ENCODE results near the gene CIAO1. TPM values are rescaled to one million over a fixed set of nuclear protein-coding genes. Genes with fewer than 3 reads are reported as not detected.

CIAO1 gene
- total and polyA plus RNA-seq, 2 of the 13 experiments (the other 11 are each of a cell fraction or from before 2014, with no cell fraction given) = 99.3 to 120 TPM

GRCh38 chr2:96251721-96252292, 14.2 kb upstream of the CIAO1 start (continued):
- TF ChIP-seq ETV6 (CRISPR knock-in tag; conservative IDR thresholded peaks at IDR 0.05) (no peak), HNRNPLL (IDR thresholded peaks at IDR 0.05; ENCODE audit: low read depth, low read length, poor library complexity, severe bottlenecking) (no peak), HIVEP1 (CRISPR knock-in tag; IDR thresholded peaks at IDR 0.05) (peak; percentile 69), KDM1A (CRISPR knock-in tag; IDR thresholded peaks at IDR 0.05) (no peak), CAMTA2 (CRISPR knock-in tag; IDR thresholded peaks at IDR 0.05; ENCODE audit: borderline replicate concordance) (0 out of 2 replicates have a peak, but pooled peaks have one; percentile 95), ZSCAN29 (CRISPR knock-in tag; conservative IDR thresholded peaks at IDR 0.05) (no peak), ZNF629 (CRISPR knock-in tag; conservative IDR thresholded peaks at IDR 0.05) (no peak), SAFB2 (CRISPR knock-in tag; IDR thresholded peaks at IDR 0.05; ENCODE audit: borderline replicate concordance, low read depth) (no peak), E2F2 (CRISPR knock-in tag; IDR thresholded peaks at IDR 0.05; ENCODE audit: borderline replicate concordance) (no peak), KLF16 (CRISPR knock-in tag; IDR thresholded peaks at IDR 0.05) (peak in 1 of 2 experiments; percentile 58; a peak in 1 of 4 replicates), SMC3 (IDR thresholded peaks at IDR 0.05; ENCODE audit: low read length) (no peak), ZNF547 (CRISPR knock-in tag; IDR thresholded peaks at IDR 0.05) (no peak), DNMT3B (CRISPR knock-in tag; conservative IDR thresholded peaks at IDR 0.05) (no peak), CHD4 (IDR thresholded peaks at IDR 0.05; ENCODE audit: borderline replicate concordance, low read length) (no peak), ZNF44 (CRISPR knock-in tag; IDR thresholded peaks at IDR 0.05) (no peak), ATF7-NPFF (CRISPR knock-in tag; IDR thresholded peaks at IDR 0.05; ENCODE audit: low read depth) (no peak), ZNF510 (CRISPR knock-in tag; IDR thresholded peaks at IDR 0.05; ENCODE audit: low read depth) (0 out of 2 replicates have a peak, but pooled peaks have one; percentile 28), ZFYVE20 (CRISPR knock-in tag; IDR thresholded peaks at IDR 0.05; ENCODE audit: borderline replicate concordance, low read depth) (no peak), KAT2B (IDR thresholded peaks at IDR 0.05; ENCODE audit: borderline replicate concordance, low read depth, low read length) (no peak), IRX3 (CRISPR knock-in tag; IDR thresholded peaks at IDR 0.05; ENCODE audit: borderline replicate concordance, low read depth) (no peak), ONECUT2 (CRISPR knock-in tag; IDR thresholded peaks at IDR 0.05) (no peak), SNAPC5 (CRISPR knock-in tag; IDR thresholded peaks at IDR 0.05; ENCODE audit: borderline replicate concordance) (no peak), LRRFIP1 (CRISPR knock-in tag; conservative IDR thresholded peaks at IDR 0.05) (no peak), ATF7 (IDR thresholded peaks at IDR 0.05) (no peak), ATF7 (CRISPR knock-in tag; IDR thresholded peaks at IDR 0.05) (no peak), FOSL2 (CRISPR knock-in tag; IDR thresholded peaks at IDR 0.05) (peak; percentile 82), HNRNPUL1 (IDR thresholded peaks at IDR 0.05; ENCODE audit: low read depth, low read length) (no peak), RBM39 (IDR thresholded peaks at IDR 0.05; ENCODE audit: low read depth, low read length, poor library complexity, severe bottlenecking) (no peak), ZNF33A (CRISPR knock-in tag; IDR thresholded peaks at IDR 0.05; ENCODE audit: borderline replicate concordance) (no peak)

All from HepG2 (cell line).